Neural cell (in vitro differentiated cells): ENCODE results near the gene TERB2.

Source experiments
- EP300 ChIP-seq: fragments of 450-650 bp; conservative IDR thresholded peaks from 2 replicates; pipeline ENCODE4 v1.6.1; 2014; ENCODE audit warnings: antibody characterized with exemption, mild to moderate bottlenecking, moderate library complexity; ENCODE audit not compliant: poor library complexity, severe bottlenecking
- EZH2 ChIP-seq: fragments of 200-600, 300-800 bp; shearing (Covaris generic), sonication (generic); IDR thresholded peaks from 2 replicates; pipeline ENCODE4 v1.6.1; 2014; ENCODE audit warnings: antibody characterized with exemption, low read length, borderline replicate concordance, mild to moderate bottlenecking; ENCODE audit not compliant: insufficient read depth, poor library complexity, severe bottlenecking
- POLR2AphosphoS5 ChIP-seq: IDR thresholded peaks from 2 replicates; pipeline ENCODE4 v1.6.1; 2012
- RAD21 ChIP-seq: fragments of 450-650 bp; conservative IDR thresholded peaks from 2 replicates; pipeline ENCODE4 v1.6.1; 2014; ENCODE audit warnings: antibody characterized with exemption, mild to moderate bottlenecking, moderate library complexity
- SMC3 ChIP-seq: fragments of 450-650 bp; conservative IDR thresholded peaks from 2 replicates; pipeline ENCODE4 v1.6.1; 2014; ENCODE audit warnings: antibody characterized with exemption, mild to moderate bottlenecking, moderate library complexity; ENCODE audit not compliant: poor library complexity
- TF ChIP-seq, protein P1 (sequence below): fragments of 450-650 bp; IDR thresholded peaks from 2 replicates; pipeline ENCODE4 v1.5.1; 2014; ENCODE audit warnings: antibody characterized with exemption, mild to moderate bottlenecking, moderate library complexity; ENCODE audit not compliant: poor library complexity, severe bottlenecking
- TF ChIP-seq, protein P2 (sequence below): IDR thresholded peaks from 2 replicates; pipeline ENCODE4 v1.6.1; 2012; ENCODE audit warnings: borderline replicate concordance

DNA sequence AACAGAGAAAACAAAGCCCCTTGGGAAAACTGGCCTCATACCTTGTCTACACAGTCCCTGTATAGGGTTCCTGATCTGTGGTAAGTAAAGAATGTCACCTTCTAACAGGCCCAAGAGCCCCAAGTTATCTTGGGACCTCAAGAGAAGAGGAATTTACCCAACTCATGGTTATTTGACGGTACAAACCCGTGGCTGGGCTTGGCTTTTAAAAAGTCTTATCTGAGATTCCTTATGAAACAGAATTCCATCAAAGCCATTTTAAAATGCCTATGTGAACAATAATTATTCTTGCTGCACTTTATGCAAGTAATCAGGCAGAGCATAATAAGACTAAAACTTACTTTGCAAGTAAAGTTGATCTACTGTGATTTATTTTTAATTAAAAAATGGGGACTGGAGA, 52.6 kb downstream of the TERB2 start:
- TF ChIP-seq, protein P1, sequence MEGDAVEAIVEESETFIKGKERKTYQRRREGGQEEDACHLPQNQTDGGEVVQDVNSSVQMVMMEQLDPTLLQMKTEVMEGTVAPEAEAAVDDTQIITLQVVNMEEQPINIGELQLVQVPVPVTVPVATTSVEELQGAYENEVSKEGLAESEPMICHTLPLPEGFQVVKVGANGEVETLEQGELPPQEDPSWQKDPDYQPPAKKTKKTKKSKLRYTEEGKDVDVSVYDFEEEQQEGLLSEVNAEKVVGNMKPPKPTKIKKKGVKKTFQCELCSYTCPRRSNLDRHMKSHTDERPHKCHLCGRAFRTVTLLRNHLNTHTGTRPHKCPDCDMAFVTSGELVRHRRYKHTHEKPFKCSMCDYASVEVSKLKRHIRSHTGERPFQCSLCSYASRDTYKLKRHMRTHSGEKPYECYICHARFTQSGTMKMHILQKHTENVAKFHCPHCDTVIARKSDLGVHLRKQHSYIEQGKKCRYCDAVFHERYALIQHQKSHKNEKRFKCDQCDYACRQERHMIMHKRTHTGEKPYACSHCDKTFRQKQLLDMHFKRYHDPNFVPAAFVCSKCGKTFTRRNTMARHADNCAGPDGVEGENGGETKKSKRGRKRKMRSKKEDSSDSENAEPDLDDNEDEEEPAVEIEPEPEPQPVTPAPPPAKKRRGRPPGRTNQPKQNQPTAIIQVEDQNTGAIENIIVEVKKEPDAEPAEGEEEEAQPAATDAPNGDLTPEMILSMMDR, result no peak
- TF ChIP-seq EP300, result no peak
- TF ChIP-seq EZH2, result no peak
- TF ChIP-seq SMC3, result no peak
- no peak for TF ChIP-seq POLR2AphosphoS5
- no peak for TF ChIP-seq RAD21
- TF ChIP-seq, protein P2, sequence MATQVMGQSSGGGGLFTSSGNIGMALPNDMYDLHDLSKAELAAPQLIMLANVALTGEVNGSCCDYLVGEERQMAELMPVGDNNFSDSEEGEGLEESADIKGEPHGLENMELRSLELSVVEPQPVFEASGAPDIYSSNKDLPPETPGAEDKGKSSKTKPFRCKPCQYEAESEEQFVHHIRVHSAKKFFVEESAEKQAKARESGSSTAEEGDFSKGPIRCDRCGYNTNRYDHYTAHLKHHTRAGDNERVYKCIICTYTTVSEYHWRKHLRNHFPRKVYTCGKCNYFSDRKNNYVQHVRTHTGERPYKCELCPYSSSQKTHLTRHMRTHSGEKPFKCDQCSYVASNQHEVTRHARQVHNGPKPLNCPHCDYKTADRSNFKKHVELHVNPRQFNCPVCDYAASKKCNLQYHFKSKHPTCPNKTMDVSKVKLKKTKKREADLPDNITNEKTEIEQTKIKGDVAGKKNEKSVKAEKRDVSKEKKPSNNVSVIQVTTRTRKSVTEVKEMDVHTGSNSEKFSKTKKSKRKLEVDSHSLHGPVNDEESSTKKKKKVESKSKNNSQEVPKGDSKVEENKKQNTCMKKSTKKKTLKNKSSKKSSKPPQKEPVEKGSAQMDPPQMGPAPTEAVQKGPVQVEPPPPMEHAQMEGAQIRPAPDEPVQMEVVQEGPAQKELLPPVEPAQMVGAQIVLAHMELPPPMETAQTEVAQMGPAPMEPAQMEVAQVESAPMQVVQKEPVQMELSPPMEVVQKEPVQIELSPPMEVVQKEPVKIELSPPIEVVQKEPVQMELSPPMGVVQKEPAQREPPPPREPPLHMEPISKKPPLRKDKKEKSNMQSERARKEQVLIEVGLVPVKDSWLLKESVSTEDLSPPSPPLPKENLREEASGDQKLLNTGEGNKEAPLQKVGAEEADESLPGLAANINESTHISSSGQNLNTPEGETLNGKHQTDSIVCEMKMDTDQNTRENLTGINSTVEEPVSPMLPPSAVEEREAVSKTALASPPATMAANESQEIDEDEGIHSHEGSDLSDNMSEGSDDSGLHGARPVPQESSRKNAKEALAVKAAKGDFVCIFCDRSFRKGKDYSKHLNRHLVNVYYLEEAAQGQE, result no peak
